HL-60 (cell line): ENCODE measurements around the gene AK9.

Source experiments
- GABPA ChIP-seq: IDR thresholded peaks from 2 replicates; pipeline ENCODE4 v1.6.1; 2012; ENCODE audit warnings: low read depth
- POLR2AphosphoS5 ChIP-seq: IDR thresholded peaks from 2 replicates; pipeline ENCODE4 v1.6.1; 2012; ENCODE audit warnings: low read depth
- REST ChIP-seq: IDR thresholded peaks from 2 replicates; pipeline ENCODE4 v1.6.1; 2012; ENCODE audit warnings: low read depth; ENCODE audit not compliant: insufficient replicate concordance
- TF ChIP-seq, protein P1 (sequence below): IDR thresholded peaks from one replicate; pipeline ENCODE4 v1.5.1; 2011; ENCODE audit warnings: low read length, control low read depth, inconsistent platforms; ENCODE audit not compliant: insufficient read depth

DNA sequence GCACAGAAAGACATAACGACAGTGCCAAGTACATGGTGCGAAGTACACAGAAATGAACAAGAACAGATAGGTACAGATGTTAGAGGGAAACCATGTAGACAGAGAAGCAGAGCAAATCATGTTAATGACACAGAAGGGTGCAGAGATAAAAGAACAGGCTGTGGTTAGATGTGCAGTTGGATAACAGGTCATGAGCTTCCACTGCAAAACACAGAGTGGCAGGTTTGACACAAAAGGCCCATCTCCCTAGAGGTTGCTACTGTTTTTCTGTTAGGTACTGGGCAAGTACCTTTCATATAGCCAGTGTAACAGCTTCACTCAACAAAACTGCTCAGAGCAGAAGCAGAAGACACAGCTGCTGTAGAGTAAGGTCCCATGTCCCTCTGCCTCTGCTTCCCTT, 84.6 kb downstream of the AK9 start:
- TF ChIP-seq, protein P1, sequence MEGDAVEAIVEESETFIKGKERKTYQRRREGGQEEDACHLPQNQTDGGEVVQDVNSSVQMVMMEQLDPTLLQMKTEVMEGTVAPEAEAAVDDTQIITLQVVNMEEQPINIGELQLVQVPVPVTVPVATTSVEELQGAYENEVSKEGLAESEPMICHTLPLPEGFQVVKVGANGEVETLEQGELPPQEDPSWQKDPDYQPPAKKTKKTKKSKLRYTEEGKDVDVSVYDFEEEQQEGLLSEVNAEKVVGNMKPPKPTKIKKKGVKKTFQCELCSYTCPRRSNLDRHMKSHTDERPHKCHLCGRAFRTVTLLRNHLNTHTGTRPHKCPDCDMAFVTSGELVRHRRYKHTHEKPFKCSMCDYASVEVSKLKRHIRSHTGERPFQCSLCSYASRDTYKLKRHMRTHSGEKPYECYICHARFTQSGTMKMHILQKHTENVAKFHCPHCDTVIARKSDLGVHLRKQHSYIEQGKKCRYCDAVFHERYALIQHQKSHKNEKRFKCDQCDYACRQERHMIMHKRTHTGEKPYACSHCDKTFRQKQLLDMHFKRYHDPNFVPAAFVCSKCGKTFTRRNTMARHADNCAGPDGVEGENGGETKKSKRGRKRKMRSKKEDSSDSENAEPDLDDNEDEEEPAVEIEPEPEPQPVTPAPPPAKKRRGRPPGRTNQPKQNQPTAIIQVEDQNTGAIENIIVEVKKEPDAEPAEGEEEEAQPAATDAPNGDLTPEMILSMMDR: no peak
- TF ChIP-seq REST: no peak
- TF ChIP-seq GABPA: no peak
- no peak for TF ChIP-seq POLR2AphosphoS5
